ENCODE results near the gene BTBD6.
"Not testable (repeated sequence)": the region's sequence is repeated elsewhere in the genome, so short reads cannot be mapped to it uniquely, and the experiment has no call there.

The BTBD6 gene

DNA sequence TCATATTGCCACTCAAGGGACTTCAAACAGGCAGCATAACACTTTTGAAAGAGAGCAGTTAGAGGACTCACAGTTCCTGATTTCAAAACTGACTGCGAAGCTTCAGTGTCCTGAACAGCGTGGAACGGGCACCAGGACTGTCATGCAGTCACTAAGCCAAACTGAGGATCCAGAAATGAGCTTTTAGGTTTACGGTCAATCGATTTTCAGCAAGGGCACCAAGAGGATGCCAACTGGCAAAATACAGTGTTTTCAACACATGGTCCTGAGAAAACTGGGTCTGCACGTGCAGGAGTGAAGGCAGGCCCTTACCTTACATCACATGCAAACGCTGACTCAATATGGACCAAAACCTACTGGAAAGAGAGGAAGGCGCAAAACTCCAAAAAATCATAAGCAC is 36.8 kb downstream of the BTBD6 start:
- no peaks in the 10 kb centered on the region for H3K36me3 ChIP-seq
- no peak overlapping the region for H3K27ac ChIP-seq
- TF ChIP-seq, protein P1, sequence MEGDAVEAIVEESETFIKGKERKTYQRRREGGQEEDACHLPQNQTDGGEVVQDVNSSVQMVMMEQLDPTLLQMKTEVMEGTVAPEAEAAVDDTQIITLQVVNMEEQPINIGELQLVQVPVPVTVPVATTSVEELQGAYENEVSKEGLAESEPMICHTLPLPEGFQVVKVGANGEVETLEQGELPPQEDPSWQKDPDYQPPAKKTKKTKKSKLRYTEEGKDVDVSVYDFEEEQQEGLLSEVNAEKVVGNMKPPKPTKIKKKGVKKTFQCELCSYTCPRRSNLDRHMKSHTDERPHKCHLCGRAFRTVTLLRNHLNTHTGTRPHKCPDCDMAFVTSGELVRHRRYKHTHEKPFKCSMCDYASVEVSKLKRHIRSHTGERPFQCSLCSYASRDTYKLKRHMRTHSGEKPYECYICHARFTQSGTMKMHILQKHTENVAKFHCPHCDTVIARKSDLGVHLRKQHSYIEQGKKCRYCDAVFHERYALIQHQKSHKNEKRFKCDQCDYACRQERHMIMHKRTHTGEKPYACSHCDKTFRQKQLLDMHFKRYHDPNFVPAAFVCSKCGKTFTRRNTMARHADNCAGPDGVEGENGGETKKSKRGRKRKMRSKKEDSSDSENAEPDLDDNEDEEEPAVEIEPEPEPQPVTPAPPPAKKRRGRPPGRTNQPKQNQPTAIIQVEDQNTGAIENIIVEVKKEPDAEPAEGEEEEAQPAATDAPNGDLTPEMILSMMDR (IDR thresholded peaks at IDR 0.05): no peak
- H3K9me3 ChIP-seq: no peaks in the 10 kb centered on the region
- no peaks in the 10 kb centered on the region for H3K4me1 ChIP-seq (ENCODE audit: control insufficient read depth in 1 of 2, insufficient read depth in 1 of 2, low read depth in 1 of 2, low read length in 1 of 2)
- H3K27me3 ChIP-seq: no peaks in the 10 kb centered on the region
- no peak overlapping the region for H3K4me3 ChIP-seq (ENCODE audit: low read depth in 1 of 2, low read length in 1 of 2)

GRCh38 chr14:105286759-105287144 is 38.4 kb downstream of the BTBD6 start:
- Histone ChIP-seq H3K27me3 (peaks cover 12% of the 10 kb centered on the region), H3K9me3 (no peaks in the 10 kb centered on the region), H3K27ac (no peak overlapping the region), H3K4me1 (ENCODE audit: control insufficient read depth in 1 of 2, insufficient read depth in 1 of 2, low read depth in 1 of 2, low read length in 1 of 2) (peaks cover 10 to 13% of the 10 kb centered on the region in 2 experiments), H3K4me3 (ENCODE audit: low read depth in 1 of 2, low read length in 1 of 2) (no peak overlapping the region), H3K36me3 (no peaks in the 10 kb centered on the region)
- TF ChIP-seq, protein P1 (IDR thresholded peaks at IDR 0.05): no peak

DNA sequence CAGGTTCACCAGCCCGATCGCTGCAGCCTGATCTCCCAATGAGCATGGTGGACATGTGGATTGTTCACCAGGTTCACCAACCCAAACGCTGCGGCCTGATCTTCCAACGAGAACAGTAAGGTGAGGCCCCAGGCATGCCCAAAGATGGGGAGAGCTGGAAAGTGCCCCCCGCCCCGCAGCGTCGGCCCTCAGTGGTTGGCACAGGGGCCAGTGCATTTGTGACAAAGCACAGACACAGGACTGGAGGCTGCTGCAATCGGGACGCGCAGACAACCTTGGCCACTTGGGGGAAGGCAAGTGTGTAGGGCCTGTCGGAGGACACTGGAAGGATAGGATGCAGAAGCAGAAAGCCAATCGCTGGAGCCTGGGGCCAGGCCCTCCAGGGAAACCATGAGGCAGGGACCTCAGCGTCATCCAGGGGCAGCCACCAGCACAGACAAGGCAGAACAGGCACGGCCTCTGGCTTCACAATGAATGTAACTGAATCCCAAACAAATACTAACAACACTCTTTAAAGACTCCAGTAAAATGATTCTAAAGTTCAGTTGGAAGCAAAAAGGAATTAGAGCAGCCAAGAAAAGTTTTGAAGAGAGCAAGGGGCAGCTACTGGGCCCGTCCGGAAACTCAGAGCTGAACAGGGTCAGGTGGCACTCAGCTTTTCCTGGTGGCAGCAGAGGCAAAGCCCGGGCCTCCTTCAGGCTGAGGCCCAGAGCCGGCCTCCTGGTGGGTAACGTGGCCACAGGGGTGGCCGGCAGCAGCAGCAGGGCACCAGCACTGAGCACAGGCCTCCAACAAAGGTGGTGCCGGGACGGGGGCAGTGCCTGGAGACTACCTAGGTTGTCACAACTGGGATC is 39.1 kb downstream of the BTBD6 start:
- TF ChIP-seq, protein P1 (IDR thresholded peaks at IDR 0.05): no peak
- H3K4me1 ChIP-seq (ENCODE audit: control insufficient read depth in 1 of 2, insufficient read depth in 1 of 2, low read depth in 1 of 2, low read length in 1 of 2): peaks cover 13 to 14% of the 10 kb centered on the region in 2 experiments
- H3K27ac ChIP-seq: no peak overlapping the region
- no peaks in the 10 kb centered on the region for H3K36me3 ChIP-seq
- H3K4me3 ChIP-seq (ENCODE audit: low read depth in 1 of 2, low read length in 1 of 2): no peak overlapping the region
- H3K9me3 ChIP-seq: no peaks in the 10 kb centered on the region
- H3K27me3 ChIP-seq: peaks cover 19% of the 10 kb centered on the region

GRCh38 chr14:105288936-105289335 is 40.6 kb downstream of the BTBD6 start:
- H3K27ac ChIP-seq; H3K9me3 ChIP-seq; H3K4me3 ChIP-seq (ENCODE audit: low read depth in 1 of 2, low read length in 1 of 2); H3K36me3 ChIP-seq: not testable (repeated sequence)
- Histone ChIP-seq H3K4me1 (ENCODE audit: control insufficient read depth in 1 of 2, insufficient read depth in 1 of 2, low read depth in 1 of 2, low read length in 1 of 2) (peaks cover 20 to 24% of the 10 kb centered on the region in 2 experiments), H3K27me3 (peaks cover 34% of the 10 kb centered on the region)

GRCh38 chr14:105290621-105291346 is 42.5 kb downstream of the BTBD6 start:
- Histone ChIP-seq H3K27me3 (peaks cover 40% of the 10 kb centered on the region), H3K9me3 (no peaks in the 10 kb centered on the region), H3K4me1 (ENCODE audit: control insufficient read depth in 1 of 2, insufficient read depth in 1 of 2, low read depth in 1 of 2, low read length in 1 of 2) (peaks cover 20 to 24% of the 10 kb centered on the region in 2 experiments), H3K4me3 (ENCODE audit: low read depth in 1 of 2, low read length in 1 of 2) (no peak overlapping the region), H3K27ac (no peak overlapping the region), H3K36me3 (no peaks in the 10 kb centered on the region)
- TF ChIP-seq, protein P1 (IDR thresholded peaks at IDR 0.05): no peak
